ENCODE results near the gene LRRC72. TPM values are rescaled to one million over a fixed set of nuclear protein-coding genes. Genes with fewer than 3 reads are reported as not detected.
"Not testable (repeated sequence)": the region's sequence is repeated elsewhere in the genome, so short reads cannot be mapped to it uniquely, and the experiment has no call there.

The LRRC72 gene
- total RNA-seq, 6 donors from 2014 or later = not detected

- no peak for TF ChIP-seq EP300 (IDR thresholded peaks at IDR 0.05)
- 41 to 47% methylated on average over 1 of the region's 1 CpG for WGBS, 2 donors
- H3K36me3 ChIP-seq = no peaks in the 10 kb centered on the region
- H3K9me3 ChIP-seq = no peaks in the 10 kb centered on the region
- no peaks in the 10 kb centered on the region for H3K27me3 ChIP-seq
- no peak overlapping the region for H3K4me3 ChIP-seq
- H3K27ac ChIP-seq = no peak overlapping the region
- no peak for DNase-seq
- no peaks in the 10 kb centered on the region for H3K4me1 ChIP-seq
- ATAC-seq (ENCODE audit: low FRiP score in 2 of 2) = no peak
Measured at GRCh38 chr7:16524332-16524731, 2.3 kb upstream of the LRRC72 start.

GRCh38 chr7:16528520-16528919, 1.9 kb downstream of the LRRC72 start:
- TF ChIP-seq POLR2A (IDR thresholded peaks at IDR 0.05) (no peak), POLR2AphosphoS5 (IDR thresholded peaks at IDR 0.05) (no peak), EP300 (IDR thresholded peaks at IDR 0.05) (no peak), CTCF (IDR thresholded peaks at IDR 0.05) (no peak)
- DNase-seq = no peak
- no peak overlapping the region for H3K27ac ChIP-seq

GRCh38 chr7:16529697-16530096, 3.1 kb downstream of the LRRC72 start:
- DNase-seq (no peak), ATAC-seq (ENCODE audit: low FRiP score in 2 of 2) (no peak)
- H3K4me3 ChIP-seq = no peak overlapping the region
- H3K4me1 ChIP-seq = no peaks in the 10 kb centered on the region
- no peaks in the 10 kb centered on the region for H3K27me3 ChIP-seq
- no peak for TF ChIP-seq POLR2A (IDR thresholded peaks at IDR 0.05)
- H3K36me3 ChIP-seq = no peaks in the 10 kb centered on the region
- H3K27ac ChIP-seq = no peak overlapping the region
- WGBS, 2 donors = 92 to 97% methylated on average over 1 of the region's 1 CpG
- H3K9me3 ChIP-seq = no peaks in the 10 kb centered on the region

More at GRCh38 chr7:16528520-16528919, 1.9 kb downstream of the LRRC72 start:
- ATAC-seq (ENCODE audit: low FRiP score in 2 of 2) = no peak
- Histone ChIP-seq H3K27me3 (no peaks in the 10 kb centered on the region), H3K9me3 (no peaks in the 10 kb centered on the region), H3K4me1 (no peaks in the 10 kb centered on the region), H3K36me3 (no peaks in the 10 kb centered on the region), H3K4me3 (no peak overlapping the region)

GRCh38 chr7:16531707-16532106, 5.1 kb downstream of the LRRC72 start:
- ATAC-seq (ENCODE audit: low FRiP score in 2 of 2) = no peak
- TF ChIP-seq EP300 (IDR thresholded peaks at IDR 0.05) (no peak), CTCF (IDR thresholded peaks at IDR 0.05) (no peak)
- 34 to 42% methylated on average over 1 of the region's 1 CpG for WGBS, 2 donors

GRCh38 chr7:16532272-16532671, 5.6 kb downstream of the LRRC72 start:
- no peak for TF ChIP-seq EP300 (IDR thresholded peaks at IDR 0.05)
- TF ChIP-seq CTCF (IDR thresholded peaks at IDR 0.05) = no peak
- TF ChIP-seq POLR2AphosphoS5 (IDR thresholded peaks at IDR 0.05) = no peak
- TF ChIP-seq POLR2A (IDR thresholded peaks at IDR 0.05) = no peak
- Histone ChIP-seq H3K4me1 (no peaks in the 10 kb centered on the region), H3K4me3 (no peak overlapping the region), H3K36me3 (no peaks in the 10 kb centered on the region), H3K27ac (no peak overlapping the region), H3K9me3 (no peaks in the 10 kb centered on the region), H3K27me3 (no peaks in the 10 kb centered on the region)
- DNase-seq (no peak), ATAC-seq (ENCODE audit: low FRiP score in 2 of 2) (no peak)
- 42 to 57% methylated on average over 1 of the region's 1 CpG for WGBS, 2 donors

More at GRCh38 chr7:16531707-16532106, 5.1 kb downstream of the LRRC72 start:
- no peak overlapping the region for H3K27ac ChIP-seq
- no peaks in the 10 kb centered on the region for H3K4me1 ChIP-seq
- H3K9me3 ChIP-seq = no peaks in the 10 kb centered on the region
- DNase-seq = no peak
- no peak overlapping the region for H3K4me3 ChIP-seq
- H3K27me3 ChIP-seq = no peaks in the 10 kb centered on the region
- no peaks in the 10 kb centered on the region for H3K36me3 ChIP-seq

- H3K4me3 ChIP-seq = no peak overlapping the region
- no peaks in the 10 kb centered on the region for H3K36me3 ChIP-seq
- DNase-seq (no peak), ATAC-seq (ENCODE audit: low FRiP score in 2 of 2) (no peak)
- H3K27me3 ChIP-seq = no peaks in the 10 kb centered on the region
- H3K9me3 ChIP-seq = no peaks in the 10 kb centered on the region
- TF ChIP-seq POLR2A (IDR thresholded peaks at IDR 0.05) = no peak
- 88 to 93% methylated on average over 2 of the region's 2 CpGs for WGBS, 2 donors
- no peaks in the 10 kb centered on the region for H3K4me1 ChIP-seq
- H3K27ac ChIP-seq = no peak overlapping the region
Measured at GRCh38 chr7:16535500-16535899, 8.9 kb downstream of the LRRC72 start.

GRCh38 chr7:16540559-16540958, 13.9 kb downstream of the LRRC72 start:
- not testable (repeated sequence) for H3K4me3 ChIP-seq; H3K27ac ChIP-seq; H3K4me1 ChIP-seq; H3K27me3 ChIP-seq; H3K9me3 ChIP-seq; H3K36me3 ChIP-seq; DNase-seq; ATAC-seq (ENCODE audit: low FRiP score in 2 of 2)
- 86 to 96% methylated on average over 2 of the region's 2 CpGs for WGBS, 2 donors
